OCI-M2 (cell line): ENCODE measurements around the gene GUCA2A.

Experiments
- DNase-seq: peaks from one replicate; lab custom pipeline; 2025; ENCODE audit not compliant: unreplicated experiment; lab: John Stamatoyannopoulos, UW

Gene GUCA2A

DNA sequence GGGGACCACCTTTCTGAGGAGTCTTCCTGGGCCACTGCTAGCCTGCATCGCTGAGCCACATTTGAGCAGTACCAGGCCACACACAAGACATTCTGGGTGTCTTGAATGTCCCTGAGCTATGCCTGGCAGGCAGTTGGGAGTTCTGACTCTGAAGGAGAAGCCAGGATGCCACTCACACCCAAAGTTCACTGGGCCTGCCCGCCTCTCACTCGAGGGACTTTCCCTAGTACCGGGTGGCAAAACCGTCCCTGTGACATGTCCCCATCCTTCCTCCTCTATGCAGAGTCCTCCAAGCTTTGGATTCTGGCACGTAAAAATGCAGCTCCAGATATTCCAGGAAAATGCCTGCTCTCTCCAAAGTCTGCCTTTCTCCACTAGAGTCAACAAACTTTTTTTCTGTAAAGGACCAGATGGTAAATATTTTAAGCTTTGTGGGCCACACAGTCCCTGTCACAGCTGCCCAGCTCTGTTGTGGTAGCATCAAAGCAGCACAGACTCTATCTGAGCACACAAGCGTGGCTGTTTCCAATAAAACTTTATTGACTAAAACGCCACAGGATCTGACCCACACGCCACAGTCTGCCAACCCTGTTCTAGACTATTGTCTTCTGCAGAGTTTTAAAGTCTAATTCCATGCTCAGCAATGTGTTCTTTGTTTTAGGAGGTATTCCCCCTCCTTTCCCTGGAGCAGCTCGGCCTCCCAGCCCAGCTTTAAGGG is 30.6 kb downstream of the GUCA2A start:
- DNase-seq, result no peak

DNA sequence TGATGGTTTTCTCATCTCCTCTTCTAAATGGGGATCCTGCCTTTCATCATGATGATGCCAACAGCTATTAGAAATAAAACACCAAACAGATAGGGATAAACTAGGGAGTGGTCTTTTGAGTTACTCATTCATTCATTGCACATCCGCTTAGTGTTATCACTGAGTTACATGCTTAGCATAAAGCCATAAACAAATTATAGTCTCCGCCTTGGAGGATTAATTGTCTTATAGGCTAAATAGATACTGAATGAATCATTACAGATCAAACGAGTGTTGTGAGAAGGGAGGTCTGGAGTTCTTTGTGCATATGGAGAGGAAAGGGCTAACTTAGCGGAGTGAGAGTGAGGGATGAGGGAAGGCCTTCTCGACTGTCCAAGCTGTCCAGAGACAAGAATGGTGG is 31.2 kb downstream of the GUCA2A start:
- DNase-seq, result no peak

DNA sequence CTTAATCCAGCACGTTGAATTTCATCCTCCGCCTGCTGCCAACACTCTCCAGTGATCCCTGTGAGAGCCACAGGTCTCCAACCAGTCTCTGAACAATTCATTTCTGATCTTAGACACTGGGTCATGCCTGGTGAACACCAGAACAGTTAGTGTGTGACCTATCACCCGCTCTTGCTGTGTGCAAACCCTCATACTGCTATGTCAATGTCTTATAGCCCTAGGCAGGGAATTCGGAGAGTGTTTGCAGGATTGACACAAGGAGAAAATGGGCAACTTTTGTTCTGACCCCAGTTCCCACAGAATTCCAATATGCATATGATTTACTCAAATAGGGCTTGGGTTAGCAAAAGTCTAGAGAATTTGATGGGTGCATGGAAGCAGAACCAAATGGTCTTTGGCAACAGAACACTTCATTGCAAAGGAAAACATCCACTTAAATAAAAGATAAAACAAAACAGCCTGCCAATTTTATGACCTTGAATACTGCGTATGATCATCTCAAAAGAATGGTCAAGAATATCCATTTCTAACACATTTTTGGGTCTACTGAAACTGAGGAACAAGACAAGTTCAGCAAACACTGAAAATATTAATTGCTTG is 34.4 kb downstream of the GUCA2A start:
- no peak for DNase-seq

DNA sequence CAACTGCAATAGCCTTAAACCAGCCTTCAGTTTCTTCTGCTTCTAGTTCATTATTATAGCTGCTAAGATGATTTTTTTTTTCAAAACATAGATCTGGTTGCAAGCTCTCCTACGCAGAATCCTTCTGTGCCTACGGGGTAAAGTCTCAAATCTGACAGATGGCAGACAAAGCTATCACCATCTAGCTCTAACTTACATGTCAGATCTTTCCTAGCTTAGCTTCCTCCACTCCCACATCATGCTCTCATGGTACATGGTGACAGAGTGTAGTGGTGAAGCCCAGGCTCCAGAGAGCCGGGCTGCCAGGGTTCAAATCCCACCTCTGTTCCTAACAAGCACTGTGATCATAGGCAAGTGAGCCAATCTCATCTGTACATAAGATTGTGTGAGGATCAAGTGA is 35.6 kb downstream of the GUCA2A start:
- no peak for DNase-seq

DNA sequence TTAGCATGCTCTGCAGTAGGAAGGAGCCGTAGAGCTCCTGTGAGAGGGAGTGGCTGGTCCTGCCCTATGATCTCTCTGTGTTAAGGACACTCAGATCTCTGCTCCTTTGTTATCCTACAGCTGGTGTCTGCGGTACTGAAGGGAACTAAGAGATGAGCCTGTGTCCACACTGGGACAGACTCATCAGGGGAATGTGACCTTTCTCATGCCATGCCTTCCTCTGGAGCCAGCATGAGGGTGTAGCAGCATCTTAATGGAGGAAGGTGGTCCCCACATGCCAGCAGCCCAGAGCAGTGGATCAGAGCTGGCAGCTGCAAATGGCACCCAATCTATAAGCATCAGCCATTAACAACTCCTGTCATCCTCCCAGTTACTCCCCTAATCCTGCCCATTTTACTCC is 36.0 kb downstream of the GUCA2A start:
- DNase-seq, result no peak

DNA sequence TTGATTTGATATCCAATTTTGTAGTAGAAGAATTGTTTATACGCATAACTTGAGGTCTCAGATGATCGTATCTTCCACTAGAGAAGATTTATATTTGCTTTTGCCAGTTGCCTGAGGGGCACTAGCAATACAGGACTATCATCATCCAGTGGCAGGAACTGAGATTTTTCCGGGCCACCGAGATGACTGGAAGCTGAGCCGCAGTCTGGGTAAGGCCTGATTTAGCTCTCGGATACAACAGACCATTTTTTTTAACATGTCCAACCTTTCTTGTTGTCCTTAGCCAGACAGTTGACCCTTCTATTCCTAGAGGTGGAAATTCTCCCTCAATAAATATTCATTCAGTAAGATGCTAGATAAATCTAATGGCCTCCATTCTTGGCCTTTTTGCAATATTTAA is 36.8 kb downstream of the GUCA2A start:
- no peak for DNase-seq

DNA sequence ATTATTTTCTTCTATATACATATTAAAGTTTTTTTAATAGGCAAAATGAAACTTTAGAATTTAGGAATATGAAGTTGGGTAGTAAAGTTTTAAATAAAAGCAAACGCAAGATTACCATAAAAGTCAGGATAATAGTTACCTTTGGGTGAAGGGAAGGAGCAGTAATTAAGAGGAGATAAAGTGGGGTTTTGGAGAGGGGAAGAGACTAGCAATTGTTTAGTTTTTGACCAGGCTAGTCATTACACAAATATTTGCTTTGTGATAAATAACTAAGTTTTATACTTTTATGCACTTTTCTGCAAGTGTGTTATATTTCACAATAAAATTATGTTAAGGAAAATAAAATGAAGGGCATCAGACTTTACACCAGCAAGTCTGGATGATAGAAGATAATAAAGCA is 39.0 kb downstream of the GUCA2A start:
- no peak for DNase-seq

DNA sequence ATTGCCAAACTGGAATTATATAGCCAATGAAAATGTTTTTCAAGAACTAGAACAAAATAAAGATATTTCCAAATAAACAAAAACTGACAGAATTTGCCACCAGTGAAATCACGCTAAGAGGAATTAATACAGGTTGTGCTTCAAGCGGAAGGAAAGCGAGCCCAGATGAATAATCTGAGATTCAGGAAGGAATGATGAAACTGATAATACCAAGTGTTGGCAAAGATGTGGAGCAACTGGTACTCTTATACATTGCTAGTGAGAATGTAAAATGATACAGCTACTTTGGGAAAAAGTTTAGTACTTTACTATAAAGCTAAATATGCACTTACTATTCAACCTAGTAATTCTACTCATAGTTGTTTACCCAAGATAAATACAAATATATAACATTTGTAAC is 42.1 kb downstream of the GUCA2A start:
- DNase-seq, result no peak

DNA sequence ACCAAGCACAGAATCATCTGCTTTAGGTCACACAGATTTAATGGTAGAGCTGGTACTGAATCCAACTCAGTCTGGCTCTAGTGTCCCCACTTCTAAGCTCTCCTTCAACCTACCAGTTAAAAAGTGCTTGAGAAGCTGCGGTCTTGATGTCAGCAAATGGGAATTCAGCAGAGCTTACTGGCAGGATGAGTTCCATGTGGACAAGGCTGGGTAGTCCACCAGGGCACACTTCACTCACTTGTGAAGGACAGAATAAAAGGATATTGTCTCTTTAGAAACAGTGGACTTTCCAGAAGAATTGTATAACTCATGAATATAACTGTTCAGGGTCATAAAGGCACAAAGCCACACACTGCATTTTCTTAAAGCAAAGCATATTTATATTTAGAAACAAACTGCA is 46.4 kb downstream of the GUCA2A start:
- no peak for DNase-seq

DNA sequence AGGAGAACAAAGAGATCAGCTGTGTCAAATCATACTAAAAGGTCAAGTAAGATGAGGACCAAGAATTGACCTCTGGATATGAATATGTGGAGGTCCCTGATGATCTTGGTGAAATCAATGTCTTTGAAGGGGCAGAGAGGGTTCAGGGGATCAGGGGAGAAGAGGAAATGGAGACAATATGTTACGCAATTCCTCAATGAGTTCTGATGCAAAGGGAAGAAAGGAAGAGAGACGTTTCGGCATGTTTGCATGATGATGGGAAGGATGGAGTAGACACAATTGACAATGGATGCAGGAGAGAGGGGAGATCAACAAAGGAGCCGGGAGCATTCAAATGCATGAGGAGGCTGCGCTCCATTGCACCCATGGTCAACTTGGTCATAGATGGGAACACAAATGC is 47.3 kb downstream of the GUCA2A start:
- DNase-seq, result no peak

DNA sequence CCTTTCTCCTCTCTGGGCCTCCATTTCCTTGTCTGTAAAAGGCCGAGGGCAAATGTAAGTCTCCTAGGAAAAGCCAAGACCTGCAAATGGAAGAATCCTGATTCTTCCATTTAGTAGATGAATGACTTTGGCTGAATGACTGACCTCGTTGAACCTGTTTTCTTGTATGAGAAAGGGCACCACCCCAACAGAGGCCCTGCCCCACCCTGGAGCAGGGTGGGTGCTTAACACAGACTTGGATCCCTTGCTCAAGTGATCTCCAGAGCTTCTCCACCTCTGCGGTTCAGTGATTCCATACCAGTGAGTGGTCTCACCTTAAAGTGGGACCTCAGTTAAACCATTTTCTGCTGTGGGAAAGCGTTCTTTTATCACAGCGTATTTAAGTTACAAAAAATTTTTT is 50.3 kb downstream of the GUCA2A start:
- DNase-seq, result no peak
